Fibroblast of gingiva (primary cell): ENCODE measurements around the gene ATP9A.
A peak's percentile ranks its signal among the peaks of the same experiment; 100 is the strongest.
"Not testable (repeated sequence)": the region's sequence is repeated elsewhere in the genome, so short reads cannot be mapped to it uniquely, and the experiment has no call there.

ENCODE experiments used
- DNase-seq: peaks from one replicate; pipeline ENCODE4 v3.0.0-alpha.2; 2011; ENCODE audit warnings: low read depth

ATP9A gene

DNA sequence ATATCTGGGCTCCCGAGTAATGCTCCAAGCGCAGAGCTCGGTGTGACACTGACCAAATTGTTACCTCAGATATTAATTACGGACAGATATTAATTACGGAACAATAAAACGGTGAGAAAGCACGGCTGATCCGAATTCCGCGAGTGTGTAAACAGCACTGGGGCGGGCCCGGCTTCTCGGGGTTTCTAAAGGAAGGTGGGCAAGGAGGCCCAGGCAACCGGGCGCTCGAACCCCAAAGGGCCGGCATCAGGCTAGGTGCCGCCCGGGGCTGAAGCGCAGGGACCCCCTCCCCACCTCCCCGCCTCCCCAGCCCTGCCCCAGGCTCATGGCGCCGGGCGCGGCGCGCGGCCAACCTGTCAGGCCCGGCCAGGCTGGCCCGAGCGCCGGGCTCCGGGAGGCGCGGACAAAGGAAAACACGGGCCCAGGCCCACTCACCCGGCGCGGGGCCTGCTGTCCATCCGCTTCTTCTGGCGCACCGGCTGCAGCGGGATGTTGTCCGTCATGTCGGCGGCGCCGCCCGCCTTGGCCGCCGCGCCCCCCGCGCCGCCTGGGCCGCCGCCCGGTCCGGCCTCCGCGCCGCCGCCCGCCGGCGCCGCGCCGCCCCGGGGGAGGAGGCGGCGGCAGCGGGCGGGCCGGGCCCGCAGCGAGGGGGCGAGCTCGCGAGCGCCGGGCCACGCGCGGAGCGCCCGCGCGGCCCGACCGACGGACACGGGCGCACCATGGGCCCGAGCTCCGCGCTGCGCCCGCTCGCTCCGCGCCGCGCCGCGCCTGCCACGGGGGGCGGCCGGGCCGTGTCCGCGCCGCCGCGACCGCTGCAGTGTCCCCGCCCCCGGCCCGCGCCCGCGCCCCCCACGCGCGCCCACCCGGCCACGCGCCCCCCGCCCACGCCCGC lies at the start of gene ATP9A:
Gene ATP9A, minus strand, starts transcription at position 524 of the 892 bp plus-strand sequence. Its CDS starts 21 bp downstream, at position 503.
- peak; percentile 28 for DNase-seq

GRCh38 chr20:51816856-51817255 lies 48.7 kb upstream of the ATP9A start:
- not testable (repeated sequence) for DNase-seq

- no peak for DNase-seq
Observed at GRCh38 chr20:51815383-51816076, 47.3 kb upstream of the ATP9A start.

- DNase-seq, result no peak
Observed at GRCh38 chr20:51812861-51813260, 44.7 kb upstream of the ATP9A start.

DNA sequence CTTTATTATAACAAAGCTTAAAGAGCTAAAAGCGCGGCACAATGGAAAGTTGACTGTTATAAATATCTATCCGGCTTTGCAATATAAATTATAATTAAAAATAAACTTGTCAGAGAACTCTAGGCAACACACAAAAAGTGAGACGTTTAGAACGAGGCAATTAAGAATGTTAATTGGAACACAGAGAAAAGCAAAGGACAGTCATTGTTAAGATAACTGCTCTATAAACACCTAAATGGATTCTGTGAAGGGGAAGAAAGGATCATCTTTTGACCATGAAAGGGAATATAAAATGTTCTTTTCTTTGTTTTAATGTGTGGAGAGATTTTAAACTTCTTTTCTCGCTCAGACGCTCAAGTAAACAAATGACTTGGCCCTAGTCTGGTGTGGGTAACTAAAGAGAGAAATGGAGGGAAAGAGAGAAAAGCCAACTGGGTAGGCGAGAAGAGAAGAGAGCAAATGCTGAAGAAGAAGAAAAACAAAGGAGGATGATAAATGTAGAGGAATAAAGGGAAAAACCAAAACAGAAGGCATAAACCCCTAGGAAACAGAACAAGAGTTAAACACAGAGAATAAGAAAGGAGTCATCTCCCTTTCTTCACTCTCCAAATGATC lies 43.4 kb upstream of the ATP9A start:
- DNase-seq, result no peak

DNA sequence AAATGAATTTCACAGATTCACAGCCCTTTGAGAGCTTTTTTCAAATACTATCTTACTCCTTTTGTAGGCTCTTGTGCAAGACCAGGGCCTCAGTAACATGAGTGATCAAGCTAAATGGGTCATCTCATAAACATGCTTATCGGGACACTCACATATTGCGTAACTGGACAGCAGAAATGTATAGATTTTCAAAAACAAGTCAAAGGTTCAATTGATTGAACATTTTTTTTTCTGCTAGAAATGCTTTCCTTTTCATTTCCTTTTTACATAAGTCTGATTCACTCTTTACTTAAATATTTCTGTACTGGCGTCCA lies 42.8 kb upstream of the ATP9A start:
- peak; percentile 6 for DNase-seq

DNA sequence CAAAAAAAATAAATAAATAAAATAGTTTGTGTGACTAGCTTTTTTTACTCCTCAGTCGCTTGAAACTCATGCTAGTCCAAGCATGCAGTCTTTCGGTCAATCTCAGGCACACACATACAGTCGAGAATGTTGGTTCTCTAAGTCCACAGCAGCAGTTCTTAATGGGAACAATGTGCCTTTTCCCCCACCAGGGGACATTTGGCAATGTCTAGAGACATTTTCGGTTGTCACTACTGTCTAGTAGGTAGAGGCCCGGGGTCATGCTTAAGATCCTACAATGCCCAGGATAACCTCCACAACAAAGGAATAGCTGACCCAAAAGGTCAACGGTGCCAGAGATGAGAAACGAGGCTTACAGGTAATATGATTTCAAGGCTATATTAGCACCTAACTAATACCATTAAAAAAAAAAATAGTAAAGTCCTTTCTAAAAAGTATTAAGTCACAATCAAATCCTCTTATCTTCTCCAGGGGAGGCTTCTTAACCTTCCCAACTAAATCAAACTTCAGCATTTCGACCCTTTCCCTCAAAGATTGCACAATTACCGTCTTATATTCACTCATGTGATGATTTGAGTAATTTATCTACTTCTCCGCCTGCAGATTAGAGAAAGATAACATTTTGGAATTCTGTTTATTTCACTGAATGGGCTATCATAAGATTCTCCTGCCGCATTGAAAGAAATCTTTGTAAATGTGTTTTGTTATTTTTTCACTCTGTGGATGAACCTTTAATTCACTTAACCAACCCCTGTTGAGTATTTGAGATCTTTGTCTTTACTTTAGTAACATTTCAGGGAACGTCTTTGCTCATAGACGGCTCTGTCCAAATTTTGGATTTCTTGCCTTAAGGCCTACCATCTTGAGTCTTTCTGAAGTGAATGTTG lies 42.2 kb upstream of the ATP9A start:
- no peak for DNase-seq

DNA sequence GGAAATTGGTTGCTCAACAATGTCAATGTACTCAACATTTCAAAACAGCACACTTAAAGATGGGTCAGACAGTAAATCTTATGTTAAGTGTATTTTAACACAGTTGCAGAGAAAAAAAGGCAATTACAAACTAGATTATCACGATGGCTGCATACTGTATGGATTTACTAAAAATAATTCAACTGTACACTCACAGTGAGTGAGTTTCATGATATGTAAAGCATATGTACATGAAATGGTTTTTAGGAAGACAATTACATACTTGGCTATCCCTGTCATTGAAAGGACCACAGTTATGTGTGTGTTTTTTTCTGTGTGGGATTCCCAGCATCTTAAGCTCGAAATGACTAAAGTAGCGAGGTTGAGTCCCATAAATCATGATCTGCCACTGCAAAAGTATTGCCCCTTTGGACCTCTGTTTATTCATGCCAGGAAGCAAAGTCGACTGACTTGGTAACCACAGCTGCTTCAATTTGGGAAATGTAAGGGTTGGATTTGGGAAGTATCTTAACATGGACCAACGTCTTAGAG lies 39.6 kb upstream of the ATP9A start:
- DNase-seq, result no peak

GRCh38 chr20:51804754-51805153 lies 36.6 kb upstream of the ATP9A start:
- no peak for DNase-seq

- DNase-seq, result no peak
Observed at GRCh38 chr20:51803148-51803854, 35.1 kb upstream of the ATP9A start.

GRCh38 chr20:51802170-51802751 lies 34.1 kb upstream of the ATP9A start, which contains the start of gene SALL4:
SALL4 (minus strand) TSS chr20:51802521; CDS start chr20:51802408, 113 bp downstream.
- no peak for DNase-seq

- no peak for DNase-seq
Observed at GRCh38 chr20:51801823-51802123, 33.6 kb upstream of the ATP9A start.

DNA sequence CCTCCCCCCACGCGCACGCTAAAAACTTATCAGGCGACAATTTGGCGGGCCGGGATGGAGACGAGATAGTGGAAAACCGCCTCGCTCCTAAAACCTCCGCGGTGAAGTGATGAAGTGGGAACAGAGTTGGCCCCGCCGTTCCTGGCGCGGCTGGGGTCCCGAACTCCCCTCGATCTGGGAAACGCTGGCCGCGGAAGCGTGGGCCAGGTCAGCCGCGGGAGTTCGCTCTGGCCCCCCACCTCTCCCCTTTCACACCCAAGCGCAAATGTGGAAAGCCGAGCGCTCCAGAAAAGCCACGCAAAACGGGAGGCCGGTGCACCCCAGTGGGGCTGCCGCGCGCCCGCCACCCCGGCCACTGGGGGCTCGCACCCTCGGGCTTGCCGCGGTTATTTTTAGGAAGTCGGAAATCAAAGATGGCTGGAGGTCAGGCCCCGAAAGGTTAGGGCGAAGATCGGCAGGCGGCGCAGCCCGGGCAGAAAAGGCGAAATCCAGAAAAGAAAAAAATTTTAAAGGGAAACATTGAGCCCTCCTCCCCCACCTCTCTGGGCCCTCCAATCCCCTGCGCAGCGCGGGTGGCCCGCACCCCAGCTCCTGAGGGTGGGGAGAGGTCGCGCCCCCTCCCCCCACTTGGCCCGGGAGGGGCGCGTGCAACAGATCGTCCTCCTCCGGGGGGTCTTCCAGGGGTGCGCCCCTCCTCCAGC lies 33.1 kb upstream of the ATP9A start:
- DNase-seq, result no peak

DNA sequence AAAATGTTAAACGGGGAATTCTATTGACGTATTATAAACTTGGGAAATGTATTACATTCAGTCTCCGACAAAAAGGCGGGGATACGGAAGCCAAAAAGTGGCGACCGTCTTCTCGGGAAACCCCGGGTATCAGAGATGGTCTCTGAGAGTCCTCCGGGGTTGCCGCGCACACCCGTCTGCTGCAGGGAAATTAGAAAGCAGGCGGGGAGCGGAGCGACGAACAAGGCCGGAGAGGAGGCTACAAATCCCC lies 32.6 kb upstream of the ATP9A start:
- no peak for DNase-seq

DNA sequence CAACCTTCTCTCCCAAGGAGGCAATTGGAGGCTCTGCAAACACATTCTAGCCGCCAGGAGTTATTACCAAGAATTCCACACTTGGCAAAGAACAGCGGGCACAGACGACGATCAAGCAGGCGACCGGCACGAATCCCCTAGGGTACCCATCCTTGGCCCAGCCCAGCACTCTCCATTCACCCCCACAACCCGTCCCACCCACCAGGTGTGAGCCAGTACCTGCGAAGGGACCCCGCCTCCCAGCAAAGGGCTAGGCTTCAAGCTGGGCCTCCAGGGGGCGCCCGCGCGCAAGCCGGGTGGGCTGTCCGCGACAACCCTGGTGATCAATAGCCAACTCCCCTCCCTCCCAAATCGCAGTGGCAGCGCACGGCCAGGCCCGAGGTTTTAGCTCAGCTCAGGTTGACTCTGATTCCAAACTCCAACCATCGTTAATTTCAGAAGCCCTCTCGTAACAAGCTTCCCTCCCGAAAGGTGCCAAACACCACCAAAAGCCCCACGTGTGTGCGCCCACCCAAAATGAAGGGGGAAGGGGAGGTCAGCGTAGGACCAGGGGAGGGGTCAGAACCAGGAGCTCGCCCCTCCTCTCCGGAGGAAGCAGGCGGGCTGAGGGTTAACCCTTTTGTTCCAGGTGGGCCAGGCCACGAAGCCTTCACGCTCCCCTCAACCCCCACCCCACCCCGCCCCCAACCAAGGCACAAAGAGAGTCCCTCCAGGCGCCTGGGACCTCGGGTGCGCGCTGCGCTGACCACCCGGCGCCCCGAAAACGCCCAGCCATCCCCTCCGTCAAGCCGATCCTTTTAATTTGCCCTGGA lies 32.1 kb upstream of the ATP9A start:
- no peak for DNase-seq

DNA sequence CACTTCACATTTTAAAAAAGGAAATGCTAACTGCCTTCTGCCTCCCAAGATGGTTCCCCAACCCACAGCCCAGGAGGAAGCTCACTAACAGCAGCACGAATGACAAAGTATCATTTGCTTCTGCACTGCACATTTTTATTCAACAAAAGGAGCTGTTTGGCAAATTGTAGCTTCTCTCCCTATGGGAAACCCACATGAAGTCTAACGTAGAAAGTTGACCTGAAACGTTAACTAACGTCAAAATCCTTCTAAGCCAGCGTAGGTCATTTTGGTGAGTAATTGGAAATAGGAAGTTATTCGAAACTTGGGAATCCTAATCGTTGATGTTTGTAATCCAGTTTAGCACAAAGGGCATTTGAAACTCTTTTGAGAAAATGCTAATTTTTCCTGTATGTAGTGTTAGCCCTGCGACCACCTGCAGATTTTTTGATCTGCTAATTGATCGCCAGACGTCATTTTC lies 31.2 kb upstream of the ATP9A start:
- DNase-seq, result no peak

DNA sequence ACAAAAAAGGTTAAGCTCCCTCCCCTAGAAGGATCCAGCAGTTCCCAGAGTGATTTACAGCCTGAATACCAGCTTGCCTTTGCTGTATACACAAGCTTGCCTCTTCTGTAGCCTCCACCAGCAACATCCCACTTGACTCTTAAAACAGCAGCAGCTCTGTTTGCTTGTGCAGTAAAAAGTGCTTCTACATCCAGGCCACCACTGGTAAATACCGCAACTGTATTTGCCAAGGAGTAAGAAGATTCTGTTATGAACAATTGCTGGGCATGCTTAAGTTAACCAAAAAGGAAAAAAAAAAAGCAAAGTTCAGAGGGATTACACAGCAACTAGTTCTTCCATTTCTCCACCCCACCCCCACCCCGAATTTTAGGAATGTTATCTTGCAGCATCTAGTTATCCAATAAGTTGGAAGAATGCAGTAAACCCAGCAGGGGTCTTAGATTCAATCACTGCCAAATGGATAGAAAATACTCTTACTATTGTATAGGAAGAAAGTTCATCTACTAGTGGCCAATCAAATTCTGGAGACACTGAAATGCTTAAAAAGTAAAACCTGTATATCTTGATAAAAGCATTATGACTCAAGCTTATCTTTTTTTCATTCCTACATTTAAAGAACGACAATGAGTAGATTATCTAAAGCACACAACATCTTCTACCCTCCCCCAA lies 29.3 kb upstream of the ATP9A start:
- no peak for DNase-seq

DNA sequence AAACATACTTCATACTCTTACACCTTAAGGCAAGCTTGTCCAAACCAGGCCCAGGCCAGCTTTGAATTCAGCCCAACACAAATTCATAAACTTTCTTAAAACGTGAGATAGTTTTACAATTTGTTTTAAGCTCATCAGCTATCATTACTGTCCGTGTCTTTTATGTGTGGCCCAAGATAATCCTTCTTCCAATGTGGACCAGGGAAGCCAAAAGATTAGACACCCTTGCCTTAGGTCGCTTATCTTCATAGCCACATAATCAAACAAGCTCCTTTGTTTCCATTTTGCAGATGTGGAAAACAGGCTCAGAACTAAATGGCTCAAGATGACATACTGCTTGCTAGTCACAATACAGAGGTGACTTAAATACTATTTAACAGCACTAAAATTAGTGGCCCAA lies 28.1 kb upstream of the ATP9A start:
- DNase-seq, result no peak

DNA sequence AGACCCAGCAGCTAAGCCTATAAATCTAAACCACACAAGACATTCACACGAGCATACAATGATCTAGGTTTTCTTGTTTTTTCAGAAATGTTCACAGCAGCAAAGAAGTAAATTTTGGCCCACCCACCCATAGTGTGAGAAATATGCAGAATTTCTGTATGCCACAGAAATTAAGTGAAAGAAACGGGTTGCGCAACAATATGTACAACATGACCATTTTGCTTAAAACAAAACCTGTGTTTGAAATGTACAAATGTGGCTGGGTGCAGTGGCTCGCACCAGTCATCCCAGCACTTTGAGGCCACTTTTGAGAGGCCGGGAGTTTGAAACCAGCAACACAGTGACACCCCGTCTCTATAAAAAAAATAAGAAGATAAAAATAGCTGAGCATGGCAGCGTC lies 24.8 kb upstream of the ATP9A start:
- no peak for DNase-seq
